Neural cell (in vitro differentiated cells): ENCODE results near the gene ANTXR2. TPM values are rescaled to one million over a fixed set of nuclear protein-coding genes. Genes with fewer than 3 reads are reported as not detected.

ENCODE experiments used
- H2AFZ ChIP-seq: fragments of 200-600, 300-800 bp; sonication (generic), shearing (Covaris generic); 2 replicates; pipeline ENCODE4 v1.6.0; 2014; ENCODE audit warnings: low read depth, mild to moderate bottlenecking, antibody characterized with exemption, low read length, moderate library complexity
- H3F3A ChIP-seq: fragments of 200-600 bp; shearing (Covaris generic); 2 replicates; pipeline ENCODE4 v1.6.1; 2016; ENCODE audit warnings: mild to moderate bottlenecking, moderate library complexity, mixed read lengths, antibody characterized with exemption, low read length; ENCODE audit not compliant: insufficient read depth, poor library complexity, severe bottlenecking
- H3K27ac ChIP-seq: fragments of 200-600, 300-800 bp; sonication (generic), shearing (Covaris generic); 2 replicates; pipeline ENCODE4 v1.5.1; 2014; ENCODE audit warnings: mild to moderate bottlenecking, low read length, moderate library complexity
- H3K27me3 ChIP-seq: fragments of 300-800, 200-600 bp; sonication (generic), shearing (Covaris generic); 2 replicates; pipeline ENCODE4 v1.6.0; 2014; ENCODE audit warnings: mild to moderate bottlenecking, low read depth, low read length, moderate library complexity; ENCODE audit not compliant: insufficient read depth
- H3K36me3 ChIP-seq: fragments of 300-800, 200-600 bp; sonication (generic), shearing (Covaris generic); 2 replicates; pipeline ENCODE4 v1.5.1; 2014; ENCODE audit warnings: mild to moderate bottlenecking, antibody characterized with exemption, low read length, moderate library complexity; ENCODE audit not compliant: insufficient read depth
- H3K4me2 ChIP-seq: fragments of 300-800, 200-600 bp; sonication (generic), shearing (Covaris generic); 2 replicates; pipeline ENCODE4 v1.6.0; 2014; ENCODE audit warnings: mild to moderate bottlenecking, low read length
- H3K4me3 ChIP-seq: fragments of 300-800, 200-600 bp; sonication (generic), shearing (Covaris generic); 2 replicates; pipeline ENCODE4 v1.5.1; 2014; ENCODE audit warnings: mild to moderate bottlenecking, low read length, moderate library complexity
- H3K79me2 ChIP-seq: fragments of 200-600 bp; shearing (Covaris generic); replicated peaks from 2 replicates; pipeline ENCODE4 v1.6.0; 2014; ENCODE audit warnings: mild to moderate bottlenecking, low read length, moderate library complexity; ENCODE audit not compliant: insufficient read depth
- H3K9ac ChIP-seq: fragments of 300-800, 200-600 bp; sonication (generic), shearing (Covaris generic); 2 replicates; pipeline ENCODE4 v1.6.1; 2016; ENCODE audit warnings: mild to moderate bottlenecking, low read length, mixed read lengths
- H3K9me2 ChIP-seq: fragments of 200-600 bp; shearing (Covaris generic); 2 replicates; pipeline ENCODE4 v1.6.1; 2016; ENCODE audit warnings: mild to moderate bottlenecking, low read length, mixed read lengths; ENCODE audit not compliant: insufficient read depth
- H3K9me3 ChIP-seq: fragments of 200-600, 300-800 bp; sonication (generic), shearing (Covaris generic); 2 replicates; pipeline ENCODE4 v1.6.1; 2016; ENCODE audit warnings: mild to moderate bottlenecking, mixed run types, low read length, moderate library complexity, mixed read lengths
- H4K20me1 ChIP-seq: fragments of 200-600 bp; shearing (Covaris generic); 2 replicates; pipeline ENCODE4 v1.6.1; 2016; ENCODE audit warnings: mild to moderate bottlenecking, mixed run types; ENCODE audit not compliant: insufficient read depth
- CTCF ChIP-seq: fragments of 450-650 bp; IDR thresholded peaks from 2 replicates; pipeline ENCODE4 v1.5.1; 2014; ENCODE audit warnings: antibody characterized with exemption, mild to moderate bottlenecking, moderate library complexity; ENCODE audit not compliant: poor library complexity, severe bottlenecking
- EP300 ChIP-seq: fragments of 450-650 bp; conservative IDR thresholded peaks from 2 replicates; pipeline ENCODE4 v1.6.1; 2014; ENCODE audit warnings: antibody characterized with exemption, mild to moderate bottlenecking, moderate library complexity; ENCODE audit not compliant: poor library complexity, severe bottlenecking
- EZH2 ChIP-seq: fragments of 200-600, 300-800 bp; shearing (Covaris generic), sonication (generic); IDR thresholded peaks from 2 replicates; pipeline ENCODE4 v1.6.1; 2014; ENCODE audit warnings: antibody characterized with exemption, low read length, borderline replicate concordance, mild to moderate bottlenecking; ENCODE audit not compliant: insufficient read depth, poor library complexity, severe bottlenecking
- MXI1 ChIP-seq: fragments of 450-650 bp; conservative IDR thresholded peaks from 2 replicates; pipeline ENCODE4 v1.6.1; 2014; ENCODE audit warnings: antibody characterized with exemption, mild to moderate bottlenecking; ENCODE audit not compliant: poor library complexity, severe bottlenecking
- POLR2AphosphoS5 ChIP-seq: IDR thresholded peaks from 2 replicates; pipeline ENCODE4 v1.6.1; 2012
- RAD21 ChIP-seq: fragments of 450-650 bp; conservative IDR thresholded peaks from 2 replicates; pipeline ENCODE4 v1.6.1; 2014; ENCODE audit warnings: antibody characterized with exemption, mild to moderate bottlenecking, moderate library complexity
- REST ChIP-seq: IDR thresholded peaks from 2 replicates; pipeline ENCODE4 v1.6.1; 2012; ENCODE audit warnings: borderline replicate concordance
- SMC3 ChIP-seq: fragments of 450-650 bp; conservative IDR thresholded peaks from 2 replicates; pipeline ENCODE4 v1.6.1; 2014; ENCODE audit warnings: antibody characterized with exemption, mild to moderate bottlenecking, moderate library complexity; ENCODE audit not compliant: poor library complexity
- TAF1 ChIP-seq: IDR thresholded peaks from 2 replicates; pipeline ENCODE4 v1.6.1; 2012; ENCODE audit warnings: low read depth
- polyA plus RNA-seq: library from polyadenylated mRNA; depleted of rRNA; stranded (reverse); fragments of >200 nt; gene quantifications from 2 replicates; pipeline ENCODE4 v1.2.3, GENCODE V29; 2014

ANTXR2 gene
- polyA plus RNA-seq, 1 donor from 2014 or later = 31.7 TPM

GRCh38 chr4:80036949-80037685, 35.9 kb downstream of the ANTXR2 start (continued):
- no peak for TF ChIP-seq EZH2
- TF ChIP-seq RAD21 = no peak
- TF ChIP-seq MXI1 = no peak

- no peaks in the 10 kb centered on the region for H3F3A ChIP-seq
- TF ChIP-seq REST = no peak
- no peaks in the 10 kb centered on the region for H3K9me2 ChIP-seq
- no peak overlapping the region for H2AFZ ChIP-seq
- no peak overlapping the region for H3K4me3 ChIP-seq
- no peaks in the 10 kb centered on the region for H3K9me3 ChIP-seq
- no peaks in the 10 kb centered on the region for H3K79me2 ChIP-seq
- H3K9ac ChIP-seq = no peak overlapping the region
- no peaks in the 10 kb centered on the region for H3K36me3 ChIP-seq
- H3K27ac ChIP-seq = no peak overlapping the region
- H3K27me3 ChIP-seq = no peaks in the 10 kb centered on the region
- H4K20me1 ChIP-seq = no peaks in the 10 kb centered on the region
- H3K4me2 ChIP-seq = no peak overlapping the region
Observed at GRCh38 chr4:80036306-80036705, 36.7 kb downstream of the ANTXR2 start.

- no peak overlapping the region for H3K9ac ChIP-seq
- no peaks in the 10 kb centered on the region for H3K36me3 ChIP-seq
- H3K27ac ChIP-seq = no peak overlapping the region
- no peaks in the 10 kb centered on the region for H3K9me3 ChIP-seq
- H3K27me3 ChIP-seq = no peaks in the 10 kb centered on the region
- H3K4me3 ChIP-seq = no peak overlapping the region
- no peak overlapping the region for H3K4me2 ChIP-seq
- H2AFZ ChIP-seq = no peak overlapping the region
- no peaks in the 10 kb centered on the region for H3F3A ChIP-seq
- H3K9me2 ChIP-seq = no peaks in the 10 kb centered on the region
- no peaks in the 10 kb centered on the region for H4K20me1 ChIP-seq
- no peaks in the 10 kb centered on the region for H3K79me2 ChIP-seq
- TF ChIP-seq RAD21 (no peak), EP300 (no peak), TAF1 (no peak), EZH2 (no peak), SMC3 (no peak), CTCF (no peak), POLR2AphosphoS5 (no peak), REST (no peak)
Observed at GRCh38 chr4:80035336-80035735, 37.7 kb downstream of the ANTXR2 start.
